ENCODE results near the gene COBL.

COBL gene

GRCh38 chr7:50976064-50976463 lies 340.5 kb downstream of the COBL start:
- no peak for DNase-seq

- DNase-seq: no peak
Measured at GRCh38 chr7:50974240-50974639, 342.4 kb downstream of the COBL start.

- no peak for DNase-seq
Measured at GRCh38 chr7:50973814-50974213, 342.8 kb downstream of the COBL start.

- no peak for DNase-seq
Measured at GRCh38 chr7:50970092-50970491, 346.5 kb downstream of the COBL start.
